Smooth muscle cell (in vitro differentiated cells): ENCODE measurements around the gene TMEM232. TPM values are rescaled to one million over a fixed set of nuclear protein-coding genes. Genes with fewer than 3 reads are reported as not detected.
"Not testable (repeated sequence)": the region's sequence is repeated elsewhere in the genome, so short reads cannot be mapped to it uniquely, and the experiment has no call there.

Experiments used
- DNase-seq: peaks from one replicate; lab custom pipeline; 2025; ENCODE audit not compliant: unreplicated experiment; lab: John Stamatoyannopoulos, UW
- H2AFZ ChIP-seq: fragments of 200-600 bp; sonication (generic); 2 replicates; pipeline ENCODE4 v1.6.0; 2016; ENCODE audit warnings: antibody characterized with exemption, low read depth, mild to moderate bottlenecking
- H3F3A ChIP-seq: fragments of 200-600 bp; sonication (generic); 2 replicates; pipeline ENCODE4 v1.6.0; 2017; ENCODE audit warnings: antibody characterized with exemption, low read depth
- H3K27ac ChIP-seq: fragments of 200-600 bp; sonication (generic); 2 replicates; pipeline ENCODE4 v1.5.1; 2016; ENCODE audit warnings: low read depth, mild to moderate bottlenecking
- H3K27me3 ChIP-seq: fragments of 200-600 bp; sonication (generic); 2 replicates; pipeline ENCODE4 v1.6.1; 2016; ENCODE audit warnings: low read depth, mild to moderate bottlenecking
- H3K36me3 ChIP-seq: fragments of 200-600 bp; sonication (generic); 2 replicates; pipeline ENCODE4 v1.5.1; 2016; ENCODE audit warnings: low read depth
- H3K4me1 ChIP-seq: fragments of 200-600 bp; sonication (generic); 2 replicates; pipeline ENCODE4 v1.5.1; 2016; ENCODE audit warnings: low read depth
- H3K4me2 ChIP-seq: fragments of 200-600 bp; sonication (generic); 2 replicates; pipeline ENCODE4 v1.6.0; 2016; ENCODE audit warnings: mild to moderate bottlenecking
- H3K4me3 ChIP-seq: fragments of 200-600 bp; sonication (generic); 2 replicates; pipeline ENCODE4 v1.5.1; 2016; ENCODE audit warnings: mild to moderate bottlenecking
- H3K79me2 ChIP-seq: fragments of 200-600 bp; sonication (generic); 2 replicates; pipeline ENCODE4 v1.6.0; 2016; ENCODE audit warnings: low read depth, mild to moderate bottlenecking
- H3K9ac ChIP-seq: fragments of 200-600 bp; sonication (generic); 2 replicates; pipeline ENCODE4 v1.6.0; 2016; ENCODE audit warnings: low read depth
- H3K9me3 ChIP-seq: fragments of 200-600 bp; sonication (generic); replicated peaks from 2 replicates; pipeline ENCODE4 v1.5.1; 2016; ENCODE audit warnings: low read depth
- H4K20me1 ChIP-seq: fragments of 200-600 bp; sonication (generic); 2 replicates; pipeline ENCODE4 v1.6.0; 2016; ENCODE audit warnings: low read depth
- WGBS: methylation state at CpG from one replicate; pipeline ENCODE4 v1.1.7; 2016; ENCODE audit warnings: low lambda C conversion rate; 5-methylcytosine and 5-hydroxymethylcytosine counted together
- polyA plus RNA-seq: library from polyadenylated mRNA; unstranded; fragments of >200 nt; fragmentation: Nextera tagmentation; extraction: Ambion mirVana; gene quantifications from 2 replicates; pipeline ENCODE4 v1.2.1, GENCODE V29; 2016
- total RNA-seq: library from RNA; depleted of rRNA; stranded (reverse); fragments of >200 nt; gene quantifications from 2 replicates; pipeline ENCODE4 v1.2.3, GENCODE V29; 2014
- TF ChIP-seq, protein P1 (sequence below): fragments of 200-600 bp; sonication (generic); IDR thresholded peaks from 2 replicates; pipeline ENCODE4 v1.5.1; 2017; ENCODE audit warnings: borderline replicate concordance, mild to moderate bottlenecking, antibody characterized with exemption; ENCODE audit not compliant: insufficient read depth, poor library complexity, severe bottlenecking

TMEM232 gene
- total and polyA plus RNA-seq, 2 experiments from 2014 or later: 0.49 to 1.0 TPM

DNA sequence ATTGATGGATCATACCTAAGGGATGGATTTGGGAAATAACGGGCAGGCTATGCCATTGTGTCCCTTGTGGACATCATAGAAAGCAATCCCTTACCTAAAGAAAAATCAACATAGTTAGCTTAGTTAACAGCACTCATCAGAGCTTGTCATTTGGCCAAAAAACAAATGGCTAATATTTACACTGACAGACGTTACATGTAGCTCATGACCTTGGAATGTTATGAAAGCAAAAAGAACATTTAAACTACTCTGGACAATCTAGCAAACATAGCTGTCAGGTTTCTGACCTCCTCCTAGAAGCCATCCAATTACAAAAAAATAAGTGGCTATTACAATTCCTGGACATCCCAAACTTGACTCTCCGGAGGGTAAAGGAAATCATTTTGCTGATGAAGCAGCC lies 23.8 kb downstream of the TMEM232 start:
- TF ChIP-seq, protein P1, sequence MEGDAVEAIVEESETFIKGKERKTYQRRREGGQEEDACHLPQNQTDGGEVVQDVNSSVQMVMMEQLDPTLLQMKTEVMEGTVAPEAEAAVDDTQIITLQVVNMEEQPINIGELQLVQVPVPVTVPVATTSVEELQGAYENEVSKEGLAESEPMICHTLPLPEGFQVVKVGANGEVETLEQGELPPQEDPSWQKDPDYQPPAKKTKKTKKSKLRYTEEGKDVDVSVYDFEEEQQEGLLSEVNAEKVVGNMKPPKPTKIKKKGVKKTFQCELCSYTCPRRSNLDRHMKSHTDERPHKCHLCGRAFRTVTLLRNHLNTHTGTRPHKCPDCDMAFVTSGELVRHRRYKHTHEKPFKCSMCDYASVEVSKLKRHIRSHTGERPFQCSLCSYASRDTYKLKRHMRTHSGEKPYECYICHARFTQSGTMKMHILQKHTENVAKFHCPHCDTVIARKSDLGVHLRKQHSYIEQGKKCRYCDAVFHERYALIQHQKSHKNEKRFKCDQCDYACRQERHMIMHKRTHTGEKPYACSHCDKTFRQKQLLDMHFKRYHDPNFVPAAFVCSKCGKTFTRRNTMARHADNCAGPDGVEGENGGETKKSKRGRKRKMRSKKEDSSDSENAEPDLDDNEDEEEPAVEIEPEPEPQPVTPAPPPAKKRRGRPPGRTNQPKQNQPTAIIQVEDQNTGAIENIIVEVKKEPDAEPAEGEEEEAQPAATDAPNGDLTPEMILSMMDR: no peak
- Histone ChIP-seq H3K9me3 (no peaks in the 10 kb centered on the region), H3K4me3 (no peak overlapping the region), H2AFZ (no peak overlapping the region), H3K9ac (no peak overlapping the region), H4K20me1 (no peaks in the 10 kb centered on the region), H3K4me1 (no peaks in the 10 kb centered on the region), H3F3A (no peaks in the 10 kb centered on the region), H3K79me2 (no peaks in the 10 kb centered on the region), H3K36me3 (no peaks in the 10 kb centered on the region), H3K27ac (no peak overlapping the region), H3K4me2 (no peak overlapping the region), H3K27me3 (no peaks in the 10 kb centered on the region)
- no peak for DNase-seq
- 79% methylated on average over 3 of the region's 3 CpGs for WGBS

DNA sequence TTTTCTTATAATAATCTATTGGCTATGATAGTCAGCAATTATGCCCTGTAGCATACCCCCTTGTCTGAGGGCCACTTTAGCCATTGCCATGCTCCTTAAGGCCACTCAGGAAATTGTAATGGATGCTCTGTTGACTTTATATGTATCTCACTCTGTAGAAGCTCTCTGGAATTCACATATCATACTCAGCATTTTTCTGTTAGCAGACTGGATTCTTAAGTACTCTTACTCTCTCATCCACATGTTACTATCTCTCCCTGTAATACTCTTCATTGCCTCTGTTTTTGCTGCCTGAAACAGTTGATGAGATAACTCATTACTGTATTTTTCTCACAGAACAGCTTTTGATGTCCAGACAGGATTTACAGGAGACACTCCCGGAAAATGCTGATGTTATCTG lies 24.2 kb downstream of the TMEM232 start:
- H3K4me3 ChIP-seq: no peak overlapping the region
- H3K4me2 ChIP-seq: no peak overlapping the region
- no peak overlapping the region for H3K27ac ChIP-seq
- H3K9me3 ChIP-seq: no peaks in the 10 kb centered on the region
- H3K36me3 ChIP-seq: no peaks in the 10 kb centered on the region
- 61% methylated on average over 1 of the region's 1 CpG for WGBS
- H4K20me1 ChIP-seq: no peaks in the 10 kb centered on the region
- TF ChIP-seq, protein P1: no peak
- H2AFZ ChIP-seq: no peak overlapping the region
- no peaks in the 10 kb centered on the region for H3K79me2 ChIP-seq
- no peak overlapping the region for H3K9ac ChIP-seq
- DNase-seq: no peak
- no peaks in the 10 kb centered on the region for H3F3A ChIP-seq
- no peaks in the 10 kb centered on the region for H3K27me3 ChIP-seq
- H3K4me1 ChIP-seq: no peaks in the 10 kb centered on the region

DNA sequence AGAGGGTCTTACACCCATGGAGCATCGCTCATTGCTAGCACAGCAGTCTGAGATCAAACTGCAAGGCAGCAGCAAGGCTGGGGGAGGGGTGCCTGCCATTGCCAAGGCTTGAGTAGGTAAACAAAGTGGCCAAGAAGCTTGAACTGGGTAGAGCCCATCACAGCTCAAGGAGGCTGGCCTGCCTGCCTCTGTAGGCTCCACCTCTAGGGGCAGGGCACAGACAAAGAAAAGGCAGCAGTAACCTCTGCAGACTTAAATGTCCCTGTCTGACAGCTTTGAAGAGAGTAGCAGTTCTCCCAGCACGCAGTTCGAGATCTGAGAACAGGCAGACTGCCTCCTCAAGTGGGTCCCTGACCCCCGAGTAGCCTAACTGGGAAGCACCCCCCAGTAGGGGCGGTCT lies 33.8 kb downstream of the TMEM232 start:
- H3K9ac ChIP-seq, H3K4me3 ChIP-seq, H2AFZ ChIP-seq, DNase-seq, H3K36me3 ChIP-seq, H3K27me3 ChIP-seq, H4K20me1 ChIP-seq, H3K4me1 ChIP-seq, H3K27ac ChIP-seq, H3F3A ChIP-seq, H3K9me3 ChIP-seq, H3K79me2 ChIP-seq, H3K4me2 ChIP-seq: not testable (repeated sequence)
- whole genome bisulfite sequencing: 81% methylated on average over 5 of the region's 5 CpGs

DNA sequence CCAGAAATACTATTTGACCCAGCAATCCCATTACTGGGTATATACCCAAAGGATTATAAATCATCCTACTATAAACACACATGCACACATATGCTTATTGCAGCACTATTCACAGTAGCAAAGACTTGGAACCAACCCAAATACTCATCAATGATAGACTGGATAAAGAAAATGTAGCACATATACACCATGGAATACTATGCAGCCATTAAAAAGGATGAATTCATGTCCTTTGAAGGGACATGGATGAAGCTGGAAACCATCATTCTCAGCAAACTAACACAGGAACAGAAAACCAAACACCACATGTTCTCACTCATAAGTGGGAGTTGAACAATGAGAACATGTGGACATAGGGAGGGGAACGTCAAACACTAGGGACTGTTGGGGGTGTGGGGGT lies 35.9 kb downstream of the TMEM232 start:
- not testable (repeated sequence) for H3K79me2 ChIP-seq, H4K20me1 ChIP-seq, H3K36me3 ChIP-seq, H3K27ac ChIP-seq, H3F3A ChIP-seq, H3K4me1 ChIP-seq, H3K9me3 ChIP-seq, DNase-seq, H3K4me3 ChIP-seq, H2AFZ ChIP-seq, H3K4me2 ChIP-seq, H3K27me3 ChIP-seq, H3K9ac ChIP-seq
- 100% methylated on average over 1 of the region's 1 CpG for WGBS

DNA sequence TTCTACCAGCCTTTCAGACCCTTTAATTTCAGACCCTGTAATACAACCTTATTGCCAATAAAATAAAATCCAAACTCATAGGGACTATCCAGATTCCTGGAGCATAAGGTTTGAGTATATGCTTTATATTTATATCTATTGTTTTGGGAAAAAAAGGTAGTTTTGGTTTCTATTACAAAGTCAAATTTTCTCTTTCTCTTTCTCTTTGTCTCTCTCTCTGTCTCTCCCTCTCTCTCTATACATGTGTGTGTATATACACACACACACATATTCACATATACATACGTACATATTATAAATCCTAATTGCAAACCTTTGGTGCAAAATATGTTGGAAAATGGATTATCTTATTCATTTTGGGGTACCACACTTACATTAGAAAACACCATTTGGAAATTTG lies 39.0 kb downstream of the TMEM232 start:
- H3K36me3 ChIP-seq: no peaks in the 10 kb centered on the region
- no peak overlapping the region for H2AFZ ChIP-seq
- H3K79me2 ChIP-seq: no peaks in the 10 kb centered on the region
- no peak overlapping the region for H3K4me3 ChIP-seq
- TF ChIP-seq, protein P1: no peak
- no peaks in the 10 kb centered on the region for H4K20me1 ChIP-seq
- DNase-seq: no peak
- H3K9ac ChIP-seq: no peak overlapping the region
- no peaks in the 10 kb centered on the region for H3K4me1 ChIP-seq
- H3K27ac ChIP-seq: no peak overlapping the region
- WGBS: 91% methylated on average over 1 of the region's 1 CpG
- H3F3A ChIP-seq: no peaks in the 10 kb centered on the region
- H3K27me3 ChIP-seq: no peaks in the 10 kb centered on the region
- H3K9me3 ChIP-seq: no peaks in the 10 kb centered on the region
- H3K4me2 ChIP-seq: no peak overlapping the region
